Hematopoietic multipotent progenitor cell (in vitro differentiated cells): Measurements from ENCODE around the gene FAM167B. TPM values are rescaled to one million over a fixed set of nuclear protein-coding genes. Genes with fewer than 3 reads are reported as not detected.
"Not testable (repeated sequence)": the region's sequence is repeated elsewhere in the genome, so short reads cannot be mapped to it uniquely, and the experiment has no call there.

Source experiments
- DNase-seq, 3 donors: peaks; one replicate each; pipeline ENCODE4 v3.0.0-alpha.2; 2011 to 2015; ENCODE audit warnings: low read depth in 2 of 3, low spot score in 2 of 3
- total RNA-seq: library from RNA; depleted of rRNA; stranded (reverse); fragments of >200 nt; gene quantifications from one replicate; pipeline ENCODE4 v1.2.3, GENCODE V29; 2012

FAM167B gene
- total RNA-seq, 1 donor: under 0.01 TPM

DNA sequence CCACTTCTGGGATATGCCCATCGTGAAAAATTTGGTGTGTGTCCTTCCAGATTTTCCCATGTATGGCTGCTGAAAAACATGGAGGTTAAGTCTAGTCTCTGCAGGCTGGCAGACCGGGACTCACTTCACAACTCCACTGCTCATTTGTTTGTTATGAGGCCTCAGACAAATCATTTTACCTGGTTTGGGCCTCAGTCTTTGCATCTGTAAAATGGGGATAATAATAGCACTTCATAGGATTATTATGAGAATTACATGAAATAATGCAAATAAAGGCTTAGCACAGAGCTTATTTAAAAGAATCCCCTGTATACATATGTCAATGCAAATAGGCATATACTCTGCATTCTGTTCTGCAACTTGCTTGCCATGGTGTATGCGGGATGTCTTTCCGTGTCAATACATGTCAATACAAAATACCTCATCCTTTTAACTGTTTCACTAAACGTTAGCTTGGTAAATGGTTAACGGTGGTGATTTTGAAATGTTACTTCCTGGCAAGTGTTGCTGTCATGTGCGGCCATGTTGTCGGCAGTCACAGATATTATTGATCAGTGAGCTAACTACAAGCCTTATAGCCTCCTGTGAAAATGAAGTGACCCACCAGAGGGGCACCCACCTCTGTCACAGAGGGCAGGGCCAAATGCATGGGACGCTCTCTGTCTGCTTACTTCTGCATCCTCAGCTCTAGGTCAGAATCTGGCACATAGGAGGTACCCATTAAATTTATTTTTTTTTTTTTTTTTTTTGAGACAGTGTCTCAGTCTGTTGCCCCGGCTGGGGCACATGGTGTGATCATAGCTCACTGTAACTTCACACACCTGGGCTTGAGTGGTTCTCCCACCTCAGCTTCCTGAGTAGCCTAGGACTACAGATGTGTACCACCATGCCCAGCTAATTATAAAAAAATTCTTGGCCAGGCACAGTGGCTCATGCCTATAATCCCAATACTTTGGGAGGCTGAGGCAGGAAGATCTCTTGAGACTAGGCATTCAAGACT, 8.3 kb downstream of the FAM167B start:
- DNase-seq: no peak

GRCh38 chr1:32256473-32257226, 9.6 kb downstream of the FAM167B start:
- no peak for DNase-seq

- no peak for DNase-seq
These were observed 10.1 kb downstream of the FAM167B start for GRCh38 chr1:32257227-32257508.

GRCh38 chr1:32263236-32263593, 16.2 kb downstream of the FAM167B start:
- DNase-seq: not testable (repeated sequence)

DNA sequence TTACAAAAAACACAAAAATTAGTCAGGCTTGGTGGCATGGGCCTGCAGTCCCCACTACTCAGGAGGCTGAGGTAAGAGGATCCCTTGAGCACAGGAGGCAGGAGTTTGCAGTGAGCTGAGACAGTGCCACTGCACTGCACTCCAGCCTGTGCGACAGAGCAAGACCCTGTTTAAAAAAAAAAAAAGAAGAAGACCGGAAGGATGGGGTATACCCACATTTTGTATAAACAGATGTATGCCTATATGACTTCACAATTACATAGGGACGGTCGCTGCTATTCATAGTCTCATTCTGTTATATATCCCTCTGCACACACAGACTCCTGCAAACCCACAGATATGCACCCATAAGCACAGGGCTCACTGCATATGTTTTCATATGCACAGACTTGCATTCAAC, 16.7 kb downstream of the FAM167B start:
- DNase-seq: no peak

DNA sequence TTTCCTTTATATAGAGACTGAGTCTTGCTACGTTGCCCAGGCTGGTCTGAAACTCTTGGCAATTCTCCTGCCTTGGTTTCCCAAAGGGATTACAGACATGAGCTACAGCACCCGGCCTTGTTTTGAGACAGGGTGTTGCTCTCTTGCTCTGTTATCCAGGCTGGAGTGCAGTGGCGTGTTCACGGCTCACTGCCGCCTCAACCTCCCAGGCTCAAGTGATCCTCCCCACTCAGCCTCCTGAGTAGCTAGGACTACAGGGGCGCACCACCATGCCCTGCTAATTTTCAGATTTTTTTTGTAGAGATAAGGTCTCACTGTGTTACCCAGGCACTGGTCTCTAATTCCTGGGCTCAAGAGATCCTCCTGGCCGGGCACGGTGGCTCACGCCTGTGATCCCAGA, 18.8 kb downstream of the FAM167B start:
- no peak for DNase-seq

- no peak for DNase-seq
These were observed 20.0 kb downstream of the FAM167B start for GRCh38 chr1:32266921-32267591.

- DNase-seq: no peak
These were observed 22.7 kb downstream of the FAM167B start for GRCh38 chr1:32269744-32270143.

GRCh38 chr1:32272557-32273390, 25.8 kb downstream of the FAM167B start:
- DNase-seq: no peak

DNA sequence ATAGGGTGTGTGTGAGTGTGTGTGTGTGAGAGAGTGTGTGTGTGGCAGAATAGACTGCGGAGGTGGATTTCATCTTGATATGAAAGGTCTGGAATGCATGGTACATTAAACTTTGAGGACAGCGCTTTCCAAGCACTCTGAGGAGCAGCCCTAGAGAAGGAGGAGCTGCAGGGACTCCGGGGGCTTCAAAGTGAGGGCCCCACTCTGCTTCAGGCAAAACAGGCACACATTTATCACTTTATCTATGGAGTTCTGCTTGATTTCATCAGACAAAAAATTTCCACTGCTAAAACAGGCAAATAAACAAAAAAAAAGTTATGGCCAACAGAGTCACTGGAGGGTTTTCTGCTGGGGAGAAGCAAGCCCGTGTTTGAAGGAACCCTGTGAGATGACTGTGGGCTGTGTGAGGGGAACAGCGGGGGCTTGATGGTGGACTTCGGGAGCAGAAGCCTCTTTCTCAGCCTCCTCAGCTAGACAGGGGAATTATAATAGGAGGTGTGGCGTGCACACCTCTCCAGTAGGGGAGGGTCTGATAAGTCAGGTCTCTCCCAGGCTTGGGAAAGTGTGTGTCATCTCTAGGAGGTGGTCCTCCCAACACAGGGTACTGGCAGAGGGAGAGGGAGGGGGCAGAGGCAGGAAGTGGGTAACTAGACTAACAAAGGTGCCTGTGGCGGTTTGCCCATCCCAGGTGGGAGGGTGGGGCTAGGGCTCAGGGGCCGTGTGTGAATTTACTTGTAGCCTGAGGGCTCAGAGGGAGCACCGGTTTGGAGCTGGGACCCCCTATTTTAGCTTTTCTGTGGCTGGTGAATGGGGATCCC, 26.6 kb downstream of the FAM167B start:
- peak in 2 of 3 donors; percentile 33 to 58 for DNase-seq

DNA sequence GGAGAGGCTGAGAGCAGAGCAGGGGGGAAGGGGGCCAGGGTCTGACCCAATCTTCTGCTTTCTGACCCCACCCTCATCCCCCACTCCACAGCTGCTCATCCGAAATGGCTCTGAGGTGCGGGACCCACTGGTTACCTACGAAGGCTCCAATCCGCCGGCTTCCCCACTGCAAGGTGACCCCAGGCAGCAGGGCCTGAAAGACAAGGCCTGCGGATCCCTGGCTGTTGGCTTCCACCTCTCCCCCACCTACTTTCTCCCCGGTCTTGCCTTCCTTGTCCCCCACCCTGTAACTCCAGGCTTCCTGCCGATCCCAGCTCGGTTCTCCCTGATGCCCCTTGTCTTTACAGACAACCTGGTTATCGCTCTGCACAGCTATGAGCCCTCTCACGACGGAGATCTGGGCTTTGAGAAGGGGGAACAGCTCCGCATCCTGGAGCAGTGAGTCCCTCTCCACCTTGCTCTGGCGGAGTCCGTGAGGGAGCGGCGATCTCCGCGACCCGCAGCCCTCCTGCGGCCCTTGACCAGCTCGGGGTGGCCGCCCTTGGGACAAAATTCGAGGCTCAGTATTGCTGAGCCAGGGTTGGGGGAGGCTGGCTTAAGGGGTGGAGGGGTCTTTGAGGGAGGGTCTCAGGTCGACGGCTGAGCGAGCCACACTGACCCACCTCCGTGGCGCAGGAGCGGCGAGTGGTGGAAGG, 27.8 kb downstream of the FAM167B start:
- no peak for DNase-seq

GRCh38 chr1:32275424-32275823, 28.4 kb downstream of the FAM167B start:
- DNase-seq: peak in 1 of 3 donors; percentile 42

GRCh38 chr1:32276032-32276782, 29.2 kb downstream of the FAM167B start:
- DNase-seq: no peak

DNA sequence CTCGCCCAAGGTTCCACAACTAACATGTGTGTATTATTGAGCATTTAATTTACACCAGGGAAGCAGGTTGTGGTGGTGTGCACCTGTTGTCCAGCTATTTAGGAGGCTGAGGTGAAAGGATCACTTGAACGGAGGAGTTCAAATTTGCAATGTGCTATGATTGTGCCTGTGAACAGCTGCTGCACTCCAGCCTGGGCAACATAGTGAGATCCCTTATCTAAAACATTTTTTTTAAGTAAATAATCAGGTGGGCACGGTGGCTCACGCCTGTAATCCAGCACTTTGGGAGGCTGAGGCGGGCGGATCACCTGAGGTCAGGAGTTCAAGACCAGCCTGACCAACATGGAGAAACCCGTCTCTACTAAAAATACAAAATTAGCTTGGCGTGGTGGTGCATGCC, 37.8 kb downstream of the FAM167B start:
- not testable (repeated sequence) for DNase-seq

- DNase-seq: no peak
These were observed 38.6 kb downstream of the FAM167B start for GRCh38 chr1:32285658-32286057.

DNA sequence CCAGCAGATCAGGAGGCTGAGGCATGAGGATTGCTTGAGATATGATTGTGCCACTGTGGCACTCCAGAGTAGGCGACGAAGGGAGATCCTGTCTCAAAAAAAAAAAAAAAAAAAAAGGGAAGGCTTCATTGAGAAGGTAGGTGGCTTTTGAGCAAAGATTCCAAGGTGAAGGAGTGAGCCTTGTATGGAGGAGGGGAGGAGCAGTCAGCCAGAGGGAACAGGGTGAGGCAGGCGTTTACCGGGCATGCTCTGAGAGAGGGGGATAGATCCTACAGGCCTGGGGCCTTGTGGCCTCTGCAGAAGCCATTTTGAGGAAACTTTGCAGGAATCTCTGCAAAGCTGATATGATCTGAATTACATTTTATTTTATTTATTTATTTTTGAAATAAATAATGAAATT, 39.7 kb downstream of the FAM167B start:
- DNase-seq: no peak

GRCh38 chr1:32289256-32289655, 42.2 kb downstream of the FAM167B start:
- DNase-seq: no peak

GRCh38 chr1:32291145-32291707, 44.2 kb downstream of the FAM167B start:
- no peak for DNase-seq
